Mesenchymal stem cell (in vitro differentiated cells and primary cell): ENCODE measurements around the gene CYP2D6.
A peak's percentile ranks its signal among the peaks of the same experiment; 100 is the strongest.

Source experiments
- DNase-seq: peaks from one replicate; pipeline ENCODE4 v3.0.0-alpha.2; 2013
- H2AFZ ChIP-seq: one replicate; pipeline ENCODE4 v1.6.1; 2013; ENCODE audit warnings: low read depth, mild to moderate bottlenecking, control low read depth, inconsistent platforms, low read length, moderate library complexity
- H2AK5ac ChIP-seq: 2 replicates; pipeline ENCODE4 v1.6.1; 2013; ENCODE audit warnings: low read length, moderate library complexity, mild to moderate bottlenecking, inconsistent platforms; ENCODE audit not compliant: severe bottlenecking
- H2BK120ac ChIP-seq: one replicate; pipeline ENCODE4 v1.6.1; 2013; ENCODE audit warnings: low read depth, mild to moderate bottlenecking, inconsistent platforms, low read length, moderate library complexity
- H2BK12ac ChIP-seq, 2 experiments: one replicate each; pipeline ENCODE4 v1.6.1; 2013; ENCODE audit warnings: inconsistent platforms in 2 of 2, low read length in 2 of 2, mild to moderate bottlenecking in 2 of 2, moderate library complexity in 2 of 2, control low read depth in 1 of 2
- H2BK15ac ChIP-seq: one replicate; pipeline ENCODE4 v1.6.1; 2013; ENCODE audit warnings: mild to moderate bottlenecking, low read depth, inconsistent platforms; ENCODE audit not compliant: poor library complexity, severe bottlenecking
- H2BK5ac ChIP-seq: 2 replicates; pipeline ENCODE4 v1.6.1; 2013; ENCODE audit warnings: low read depth, mild to moderate bottlenecking, low read length, control low read depth, inconsistent platforms; ENCODE audit not compliant: poor library complexity, severe bottlenecking
- H3K14ac ChIP-seq, 2 experiments: one replicate each; pipeline ENCODE4 v1.6.1; 2013; ENCODE audit warnings: inconsistent platforms in 2 of 2, low read length in 2 of 2, control low read depth in 1 of 2, mild to moderate bottlenecking in 1 of 2, moderate library complexity in 1 of 2
- H3K18ac ChIP-seq, 2 experiments: one replicate each; pipeline ENCODE4 v1.6.1; 2013; ENCODE audit warnings: inconsistent platforms in 2 of 2, low read length in 2 of 2, control low read depth in 1 of 2, low read depth in 1 of 2, mild to moderate bottlenecking in 1 of 2
- H3K23ac ChIP-seq, 2 experiments: one replicate each; pipeline ENCODE4 v1.6.1; 2013; ENCODE audit warnings: inconsistent platforms in 2 of 2, low read length in 2 of 2, mild to moderate bottlenecking in 2 of 2, moderate library complexity in 2 of 2, control low read depth in 1 of 2
- H3K27ac ChIP-seq: 2 replicates; pipeline ENCODE4 v1.5.1; 2013; ENCODE audit warnings: mild to moderate bottlenecking, moderate library complexity, low read length, control low read depth, inconsistent platforms; ENCODE audit not compliant: poor library complexity, severe bottlenecking
- H3K27me3 ChIP-seq, 2 experiments: 2 replicates each; pipeline versions ENCODE4 v1.6.1 to v1.7.0; 2013; ENCODE audit warnings: low read length in 2 of 2, mild to moderate bottlenecking in 2 of 2, moderate library complexity in 2 of 2, control low read depth in 1 of 2, inconsistent platforms in 1 of 2; ENCODE audit not compliant: control insufficient read depth in 1 of 2, insufficient read depth in 1 of 2
- H3K36me3 ChIP-seq, 2 experiments: 2 replicates each; pipeline versions ENCODE4 v1.6.1 to v1.7.0; 2013; ENCODE audit warnings: low read length in 2 of 2, control low read depth in 1 of 2, inconsistent platforms in 1 of 2, low read depth in 1 of 2, mild to moderate bottlenecking in 1 of 2; ENCODE audit not compliant: insufficient read depth in 2 of 2, control insufficient read depth in 1 of 2
- H3K4ac ChIP-seq, 2 experiments: one replicate each; pipeline ENCODE4 v1.6.1; 2013; ENCODE audit warnings: inconsistent platforms in 2 of 2, low read length in 2 of 2, mild to moderate bottlenecking in 2 of 2, moderate library complexity in 2 of 2, control low read depth in 1 of 2, low read depth in 1 of 2
- H3K4me1 ChIP-seq: 2 replicates; pipeline ENCODE4 v1.6.1; 2013; ENCODE audit warnings: low read depth, low read length, control low read depth; ENCODE audit not compliant: control insufficient read depth, insufficient read depth
- H3K4me2 ChIP-seq: 2 replicates; pipeline ENCODE4 v1.6.1; 2013; ENCODE audit warnings: low read length, mild to moderate bottlenecking, inconsistent platforms; ENCODE audit not compliant: poor library complexity, severe bottlenecking
- H3K4me3 ChIP-seq, 2 experiments: 2 replicates each; pipeline versions ENCODE4 v1.5.1 to v1.7.0; 2013; ENCODE audit warnings: low read length in 2 of 2, mild to moderate bottlenecking in 2 of 2, control low read depth in 1 of 2, low read depth in 1 of 2; ENCODE audit not compliant: insufficient read depth in 1 of 2
- H3K79me1 ChIP-seq: replicated peaks from 2 replicates; pipeline ENCODE4 v1.6.1; 2013; ENCODE audit warnings: mild to moderate bottlenecking, control low read depth, low read length, inconsistent platforms; ENCODE audit not compliant: poor library complexity, severe bottlenecking
- H3K9ac ChIP-seq: 2 replicates; pipeline ENCODE4 v1.7.0; 2013; ENCODE audit warnings: mild to moderate bottlenecking, low read length, moderate library complexity
- H3K9me3 ChIP-seq: 2 replicates; pipeline ENCODE4 v1.7.0; 2013; ENCODE audit warnings: mild to moderate bottlenecking, low read length; ENCODE audit not compliant: control insufficient read depth
- H4K8ac ChIP-seq: one replicate; pipeline ENCODE4 v1.6.1; 2013; ENCODE audit warnings: inconsistent platforms, mild to moderate bottlenecking, low read length, moderate library complexity
- H4K91ac ChIP-seq: one replicate; pipeline ENCODE4 v1.6.1; 2013; ENCODE audit warnings: mild to moderate bottlenecking, low read length, inconsistent platforms
- WGBS: methylation state at CpG from one replicate; pipeline ENCODE4 v1.1.7; 2013; ENCODE audit warnings: mixed read lengths; 5-methylcytosine and 5-hydroxymethylcytosine counted together

The CYP2D6 gene

DNA sequence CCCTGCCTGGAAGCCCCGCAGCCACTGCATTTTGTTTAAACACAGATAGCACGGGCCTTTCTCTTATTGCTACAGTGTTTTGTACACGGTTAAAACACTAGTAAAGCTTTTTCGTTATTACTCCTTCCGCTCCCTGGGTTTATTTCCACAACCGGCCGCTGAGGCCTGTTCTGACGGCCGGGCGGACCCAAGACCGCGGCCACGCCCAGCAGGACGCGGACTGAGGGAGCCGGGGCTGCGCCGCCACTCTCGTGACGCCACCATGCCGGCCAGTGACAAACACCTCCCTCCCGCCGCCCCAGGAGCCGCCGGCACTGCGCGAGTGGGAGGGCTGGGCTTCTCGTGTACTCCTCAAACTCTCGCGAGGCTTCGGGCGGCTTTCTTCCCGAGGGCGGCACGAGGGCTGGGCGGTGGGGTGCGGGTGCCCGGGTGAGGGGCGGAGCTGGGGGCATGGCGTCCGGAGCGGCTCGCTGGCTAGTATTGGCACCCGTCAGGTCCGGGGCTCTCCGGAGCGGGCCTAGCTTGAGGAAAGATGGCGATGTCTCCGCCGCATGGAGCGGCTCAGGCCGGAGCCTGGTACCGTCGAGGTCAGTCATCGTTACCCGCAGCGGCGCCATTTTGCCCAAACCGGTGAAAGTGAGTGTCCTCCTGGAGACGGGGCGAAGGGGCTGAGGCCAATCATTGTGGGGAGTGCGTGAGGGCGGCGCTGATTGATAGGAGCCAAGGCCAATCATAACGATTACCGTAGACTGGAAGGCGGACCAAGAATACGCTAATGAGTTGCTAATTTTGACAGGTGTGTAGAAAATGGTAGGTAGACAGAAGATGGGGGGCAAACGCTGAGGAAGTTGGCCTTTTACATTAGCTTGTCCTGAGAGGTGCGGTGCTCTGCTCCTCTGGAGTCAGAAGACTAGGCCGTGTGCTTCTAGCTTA lies 51.0 kb downstream of the CYP2D6 start, which contains the start of gene SMDT1:
Gene SMDT1, plus strand, starts transcription at position 382 of the 933 bp plus-strand sequence. Its CDS starts 69 bp downstream, at position 451.
- peak within 1 kb of the TSS; percentile 42 to 78 for H2BK12ac ChIP-seq
- H2BK120ac ChIP-seq: peak within 1 kb of the TSS; percentile 92
- peak within 1 kb of the TSS; percentile 99 for H4K8ac ChIP-seq
- H3K14ac ChIP-seq: no peak within 1 kb of the TSS
- H3K4me3 ChIP-seq: peak within 1 kb of the TSS; percentile 87 to 95
- peak within 1 kb of the TSS; percentile 94 for H4K91ac ChIP-seq
- no peaks in the 10 kb centered on the region for H3K9me3 ChIP-seq
- 1% methylated on average over 63 of the region's 71 CpGs for WGBS
- H3K9ac ChIP-seq: peak within 1 kb of the TSS; percentile 93
- H3K36me3 ChIP-seq: peaks cover 10 to 53% of the 10 kb centered on the region in 2 experiments
- H3K18ac ChIP-seq: peak within 1 kb of the TSS; percentile 96
- H2BK15ac ChIP-seq: peak within 1 kb of the TSS; percentile 97
- H2BK5ac ChIP-seq: peak within 1 kb of the TSS; percentile 94
- H2AFZ ChIP-seq: peak within 1 kb of the TSS; percentile 88
- H3K23ac ChIP-seq: no peak within 1 kb of the TSS
- H3K4me2 ChIP-seq: peak within 1 kb of the TSS; percentile 66
- peaks cover 24% of the 10 kb centered on the region for H3K79me1 ChIP-seq
- peak within 1 kb of the TSS; percentile 79 to 99 for H3K4ac ChIP-seq
- H3K27ac ChIP-seq: peak within 1 kb of the TSS; percentile 92
- peak within 1 kb of the TSS; percentile 96 for H2AK5ac ChIP-seq
- DNase-seq: peak; percentile 99
- no peaks in the 10 kb centered on the region for H3K27me3 ChIP-seq
- peaks cover 4% of the 10 kb centered on the region for H3K4me1 ChIP-seq

DNA sequence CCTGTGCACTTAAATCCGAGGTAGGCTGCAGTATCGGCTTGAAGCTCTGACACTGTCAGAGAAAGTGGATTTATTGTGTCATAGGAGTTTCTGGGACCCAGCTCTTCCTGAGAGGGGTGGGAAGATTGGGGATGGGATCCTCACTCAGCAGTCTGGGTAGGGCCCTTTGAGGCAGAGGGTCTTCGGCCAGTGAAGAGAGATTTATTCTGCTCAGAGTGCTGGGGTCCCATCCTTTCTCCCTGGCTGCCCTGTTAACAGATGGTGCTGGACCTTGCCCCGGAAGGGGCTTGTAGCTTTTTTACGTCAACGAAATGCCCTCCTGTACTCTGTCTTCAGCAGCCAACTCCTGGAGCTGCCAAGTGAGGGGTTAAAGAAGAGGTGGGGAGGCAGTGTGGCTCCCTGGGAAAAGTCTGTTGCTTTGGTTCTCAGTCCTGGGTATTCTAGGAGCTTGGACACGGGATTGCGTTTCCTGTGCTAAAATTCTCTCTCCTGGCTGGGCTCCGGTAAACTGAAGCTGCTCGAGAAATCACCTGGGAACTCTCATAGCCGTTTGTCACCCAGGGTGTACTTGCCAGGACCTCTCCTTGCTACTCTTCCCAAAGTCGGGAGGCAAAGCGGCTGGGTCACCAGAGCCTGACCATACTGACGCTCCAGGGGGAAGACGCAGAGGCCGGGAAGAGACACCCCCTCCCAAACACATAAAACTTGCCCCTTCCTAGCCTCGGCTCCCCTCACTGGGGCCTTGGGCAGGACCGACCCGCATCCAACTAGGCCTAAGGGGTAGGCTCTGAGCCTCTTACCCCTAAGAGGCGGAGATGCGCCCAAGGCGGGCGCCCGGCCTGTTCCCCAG lies 51.9 kb downstream of the CYP2D6 start:
- H2BK5ac ChIP-seq: peak overlapping the region; percentile 82
- no peak overlapping the region for H3K14ac ChIP-seq
- H2BK15ac ChIP-seq: peak overlapping the region; percentile 92
- H4K91ac ChIP-seq: peak overlapping the region; percentile 81
- H3K27ac ChIP-seq: peak overlapping the region; percentile 82
- H3K4me3 ChIP-seq: peak overlapping the region in 1 of 2 experiments; percentile 95
- peaks cover 9 to 46% of the 10 kb centered on the region in 2 experiments for H3K36me3 ChIP-seq
- peaks cover 8% of the 10 kb centered on the region for H3K4me1 ChIP-seq
- peak overlapping the region; percentile 32 for H2AFZ ChIP-seq
- no peaks in the 10 kb centered on the region for H3K27me3 ChIP-seq
- peak overlapping the region; percentile 66 for H3K4me2 ChIP-seq
- peak overlapping the region; percentile 93 for H4K8ac ChIP-seq
- H3K9ac ChIP-seq: peak overlapping the region; percentile 93
- no peaks in the 10 kb centered on the region for H3K9me3 ChIP-seq
- H3K4ac ChIP-seq: peak overlapping the region; percentile 79 to 99
- H3K18ac ChIP-seq: peak overlapping the region; percentile 75 to 83
- DNase-seq: no peak
- 79% methylated on average over 24 of the region's 24 CpGs for whole genome bisulfite sequencing
- H3K79me1 ChIP-seq: peaks cover 17% of the 10 kb centered on the region
- no peak overlapping the region for H3K23ac ChIP-seq
- H2AK5ac ChIP-seq: peak overlapping the region; percentile 96
- peak overlapping the region; percentile 92 for H2BK120ac ChIP-seq
- peak overlapping the region; percentile 42 to 73 for H2BK12ac ChIP-seq

DNA sequence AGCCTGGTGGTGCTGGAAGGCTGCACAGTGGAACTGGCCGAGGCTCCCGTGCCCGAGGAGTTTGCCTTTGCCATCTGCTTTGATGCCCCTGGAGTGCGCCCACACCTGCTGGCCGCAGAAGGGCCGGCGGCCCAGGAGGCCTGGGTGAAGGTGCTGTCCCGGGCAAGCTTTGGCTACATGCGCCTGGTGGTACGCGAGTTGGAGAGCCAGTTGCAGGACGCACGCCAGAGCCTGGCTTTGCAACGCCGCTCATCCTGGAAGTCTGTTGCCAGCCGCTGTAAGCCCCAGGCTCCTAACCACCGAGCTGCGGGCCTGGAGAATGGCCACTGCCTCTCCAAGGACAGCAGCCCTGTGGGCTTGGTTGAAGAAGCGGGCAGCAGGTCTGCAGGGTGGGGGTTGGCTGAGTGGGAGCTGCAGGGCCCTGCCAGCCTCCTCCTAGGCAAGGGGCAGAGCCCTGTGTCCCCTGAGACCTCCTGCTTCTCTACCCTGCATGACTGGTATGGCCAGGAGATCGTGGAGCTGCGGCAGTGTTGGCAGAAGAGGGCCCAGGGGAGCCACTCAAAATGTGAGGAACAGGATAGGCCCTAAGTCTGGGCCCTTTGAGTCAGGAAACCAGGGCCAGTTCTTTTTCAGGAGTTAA lies 53.0 kb downstream of the CYP2D6 start:
- Histone ChIP-seq H2BK15ac (no peak overlapping the region), H3K27me3 (no peaks in the 10 kb centered on the region), H3K9ac (peak overlapping the region; percentile 93), H3K23ac (no peak overlapping the region), H3K18ac (no peak overlapping the region), H3K4me2 (no peak overlapping the region), H2AK5ac (no peak overlapping the region), H3K27ac (no peak overlapping the region), H2BK12ac (no peak overlapping the region), H2BK120ac (no peak overlapping the region), H2BK5ac (no peak overlapping the region), H3K36me3 (peaks cover 2 to 36% of the 10 kb centered on the region in 2 experiments), H3K4me3 (no peak overlapping the region), H3K4ac (no peak overlapping the region), H2AFZ (no peak overlapping the region), H4K91ac (no peak overlapping the region), H3K79me1 (peaks cover 7% of the 10 kb centered on the region), H3K4me1 (peaks cover 8% of the 10 kb centered on the region), H3K9me3 (no peaks in the 10 kb centered on the region), H4K8ac (no peak overlapping the region), H3K14ac (no peak overlapping the region)
- 95% methylated on average over 21 of the region's 21 CpGs for WGBS
- DNase-seq: no peak
